PC-3 (cell line): ENCODE results near the gene COX7A2. TPM values are rescaled to one million over a fixed set of nuclear protein-coding genes. Genes with fewer than 3 reads are reported as not detected.

Source experiments
- ATAC-seq: fragments of 200-7000 bp; cut with Tn5 transposase; 2 replicates; pipeline ENCODE4 v1.9.1; 2020; ENCODE audit warnings: mild to moderate bottlenecking, moderate library complexity
- BruUV-seq: library from RNA; stranded (reverse); fragments of 400-500 nt; replicated peaks from 2 replicates; lab custom pipeline; 2021; lab: Mats Ljungman, UMichigan
- CTCF ChIA-PET: fragments of 300-600 bp; sonication (Branson Sonifier 250); formaldehyde crosslinking; loops from one replicate; lab custom pipeline; 2022; ENCODE audit warnings: antibody characterized with exemption; lab: Charles Lee
- POLR2A ChIA-PET: fragments of 300-600 bp; sonication (Branson Sonifier 250); formaldehyde crosslinking; loops from one replicate; lab custom pipeline; 2022; ENCODE audit warnings: antibody characterized with exemption; ENCODE audit not compliant: unreplicated experiment; lab: Charles Lee
- DNase-seq: peaks from one replicate; pipeline ENCODE4 v3.0.0-alpha.2; 2015
- H2AFZ ChIP-seq: fragments of 300-600 bp; sonication (generic); 2 replicates; pipeline ENCODE4 v1.6.0; 2016; ENCODE audit warnings: antibody characterized with exemption, low read length
- H3F3A ChIP-seq: fragments of 300-600 bp; sonication (generic); one replicate; pipeline ENCODE4 v1.6.0; 2017; ENCODE audit warnings: antibody characterized with exemption, low read length, control low read depth, mild to moderate bottlenecking; ENCODE audit not compliant: unreplicated experiment
- H3K27ac ChIP-seq: fragments of 300-600 bp; sonication (generic); 2 replicates; pipeline ENCODE4 v1.5.1; 2016; ENCODE audit warnings: mild to moderate bottlenecking, low read length
- H3K27me3 ChIP-seq: fragments of 300-600 bp; sonication (generic); 2 replicates; pipeline ENCODE4 v1.6.1; 2016; ENCODE audit warnings: low read length, mixed read lengths
- H3K36me3 ChIP-seq: fragments of 300-600 bp; sonication (generic); 2 replicates; pipeline ENCODE4 v1.6.1; 2016; ENCODE audit warnings: low read depth, mixed run types, low read length, mixed read lengths
- H3K4me1 ChIP-seq: fragments of 300-600 bp; sonication (generic); 2 replicates; pipeline ENCODE4 v1.5.1; 2016; ENCODE audit warnings: low read length; ENCODE audit not compliant: insufficient read depth
- H3K4me2 ChIP-seq: fragments of 300-600 bp; sonication (generic); 2 replicates; pipeline ENCODE4 v1.6.0; 2016; ENCODE audit warnings: low read length
- H3K4me3 ChIP-seq: fragments of 300-600 bp; sonication (generic); 2 replicates; pipeline ENCODE4 v1.5.1; 2016; ENCODE audit warnings: mild to moderate bottlenecking, low read length, mixed read lengths
- H3K79me2 ChIP-seq: fragments of 300-600 bp; sonication (generic); 2 replicates; pipeline ENCODE4 v1.6.1; 2017; ENCODE audit warnings: low read length, mixed read lengths
- H3K9ac ChIP-seq: fragments of 300-600 bp; sonication (generic); 2 replicates; pipeline ENCODE4 v1.6.0; 2016; ENCODE audit warnings: mild to moderate bottlenecking, low read length
- H3K9me2 ChIP-seq: fragments of 300-600 bp; sonication (generic); replicated peaks from 2 replicates; pipeline ENCODE4 v1.6.1; 2016; ENCODE audit warnings: mixed run types, low read length, mixed read lengths
- H3K9me3 ChIP-seq: fragments of 300-600 bp; sonication (generic); 2 replicates; pipeline ENCODE4 v1.6.1; 2016; ENCODE audit warnings: low read length, mixed read lengths
- H4K20me1 ChIP-seq: fragments of 300-600 bp; sonication (generic); 2 replicates; pipeline ENCODE4 v1.6.1; 2016; ENCODE audit warnings: low read length, mixed read lengths
- EZH2 ChIP-seq: fragments of 300-600 bp; sonication (generic); IDR thresholded peaks from one replicate; pipeline ENCODE4 v1.6.1; 2017; ENCODE audit warnings: antibody characterized with exemption, mild to moderate bottlenecking, low read length; ENCODE audit not compliant: unreplicated experiment
- EZH2phosphoT487 ChIP-seq: fragments of 300-600 bp; sonication (generic); IDR thresholded peaks from 2 replicates; pipeline ENCODE4 v1.6.1; 2018; ENCODE audit warnings: mild to moderate bottlenecking, antibody characterized with exemption, low read length, borderline replicate concordance
- intact Hi-C: fragments of 100-400 bp; cut with micrococcal nuclease; formaldehyde crosslinking; loops from 2 replicates; pipeline ENCODE4 v1.9.0; 2023
- total RNA-seq: library from RNA; depleted of rRNA; stranded (reverse); fragments of >200 nt; gene quantifications from 2 replicates; pipeline ENCODE4 v1.2.3, GENCODE V29; 2014
- TF ChIP-seq, protein P1 (sequence below): fragments of 300-600 bp; sonication (generic); conservative IDR thresholded peaks from 2 replicates; pipeline ENCODE4 v1.5.1; 2017; ENCODE audit warnings: antibody characterized with exemption, low read depth, mild to moderate bottlenecking, low read length

Gene COX7A2
- total RNA-seq, 1 experiment from 2014 or later: 172 TPM

DNA sequence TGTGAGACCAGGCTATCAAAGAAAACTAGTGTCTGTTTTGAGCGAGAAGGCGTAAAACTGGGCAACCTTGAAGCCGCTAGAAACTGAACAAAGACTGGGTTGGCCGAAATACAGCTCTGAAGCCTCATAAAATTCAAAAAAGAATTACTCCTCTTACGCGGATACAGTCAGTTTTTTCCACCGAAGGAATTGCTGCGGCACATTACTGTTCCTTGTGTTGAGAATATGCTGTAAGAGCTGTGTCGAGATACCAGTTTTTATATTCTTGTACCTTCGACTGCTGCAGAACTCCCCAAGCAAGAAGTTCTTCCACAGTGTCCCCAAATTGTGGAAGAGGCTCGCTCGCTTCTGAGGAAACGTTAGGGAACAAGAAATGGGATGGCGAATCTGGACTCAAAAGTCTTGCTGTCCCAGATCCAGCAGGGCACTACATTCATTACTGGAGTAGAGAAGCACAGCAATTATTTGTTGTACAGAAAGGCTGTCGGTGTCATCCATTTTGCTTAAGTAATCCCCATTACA, 523 bp upstream of the COX7A2 start:
- Histone ChIP-seq H3K9ac (peak overlapping the region; percentile 95), H3K36me3 (peaks cover 9% of the 10 kb centered on the region), H3F3A (no peaks in the 10 kb centered on the region), H2AFZ (peak overlapping the region; percentile 95), H3K9me2 (no peaks in the 10 kb centered on the region), H4K20me1 (0 out of 2 replicates have a peak, but pooled peaks cover 5% of the 10 kb centered on the region), H3K27me3 (no peaks in the 10 kb centered on the region), H3K4me1 (peaks cover 8% of the 10 kb centered on the region; the same call in 1 of the 2 replicates), H3K4me3 (peak overlapping the region; percentile 95), H3K4me2 (peak overlapping the region; percentile 91), H3K79me2 (peaks cover 37% of the 10 kb centered on the region), H3K9me3 (no peaks in the 10 kb centered on the region), H3K27ac (peak overlapping the region; percentile 89)
- no peak for DNase-seq
- peak; percentile 31 for ATAC-seq
- TF ChIP-seq, protein P1, sequence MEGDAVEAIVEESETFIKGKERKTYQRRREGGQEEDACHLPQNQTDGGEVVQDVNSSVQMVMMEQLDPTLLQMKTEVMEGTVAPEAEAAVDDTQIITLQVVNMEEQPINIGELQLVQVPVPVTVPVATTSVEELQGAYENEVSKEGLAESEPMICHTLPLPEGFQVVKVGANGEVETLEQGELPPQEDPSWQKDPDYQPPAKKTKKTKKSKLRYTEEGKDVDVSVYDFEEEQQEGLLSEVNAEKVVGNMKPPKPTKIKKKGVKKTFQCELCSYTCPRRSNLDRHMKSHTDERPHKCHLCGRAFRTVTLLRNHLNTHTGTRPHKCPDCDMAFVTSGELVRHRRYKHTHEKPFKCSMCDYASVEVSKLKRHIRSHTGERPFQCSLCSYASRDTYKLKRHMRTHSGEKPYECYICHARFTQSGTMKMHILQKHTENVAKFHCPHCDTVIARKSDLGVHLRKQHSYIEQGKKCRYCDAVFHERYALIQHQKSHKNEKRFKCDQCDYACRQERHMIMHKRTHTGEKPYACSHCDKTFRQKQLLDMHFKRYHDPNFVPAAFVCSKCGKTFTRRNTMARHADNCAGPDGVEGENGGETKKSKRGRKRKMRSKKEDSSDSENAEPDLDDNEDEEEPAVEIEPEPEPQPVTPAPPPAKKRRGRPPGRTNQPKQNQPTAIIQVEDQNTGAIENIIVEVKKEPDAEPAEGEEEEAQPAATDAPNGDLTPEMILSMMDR: no peak
- TF ChIP-seq EZH2phosphoT487 (no peak), EZH2 (no peak)
- ChIA-PET POLR2A (interaction anchor here (1.4 kb wide), 1 partner anchor 40 kb away, joined by 4 read pairs; the partner anchor contains the start of gene TMEM30A), CTCF (no interaction called here)
- TSS peak; percentile 99 for BruUV-seq
- intact Hi-C loops: loop anchor here (5.0 kb wide), 1 partner anchor 38 kb away; the partner anchor contains the start of gene TMEM30A

GRCh38 chr6:75236630-75237029, 7.0 kb downstream of the COX7A2 start:
- H3K36me3 ChIP-seq: peaks cover 25% of the 10 kb centered on the region
- no peaks in the 10 kb centered on the region for H3K27me3 ChIP-seq
- no peaks in the 10 kb centered on the region for H3K9me3 ChIP-seq
- H3K9me2 ChIP-seq: no peaks in the 10 kb centered on the region
- intact Hi-C loops: no loop called here
- no peak overlapping the region for H3K9ac ChIP-seq
- ATAC-seq (no peak), DNase-seq (no peak)
- H3K27ac ChIP-seq: no peak overlapping the region
- H3K4me1 ChIP-seq: peaks cover 8% of the 10 kb centered on the region; the same call in 1 of the 2 replicates
- H4K20me1 ChIP-seq: 0 out of 2 replicates have a peak, but pooled peaks cover 5% of the 10 kb centered on the region
- POLR2A ChIA-PET: no interaction called here
- BruUV-seq: no TSS peak
- H3K79me2 ChIP-seq: peaks cover 18% of the 10 kb centered on the region
- no peak overlapping the region for H2AFZ ChIP-seq
- no peak overlapping the region for H3K4me3 ChIP-seq
- CTCF ChIA-PET: no interaction called here
- TF ChIP-seq EZH2 (no peak), EZH2phosphoT487 (no peak)
- TF ChIP-seq, protein P1: no peak
- no peak overlapping the region for H3K4me2 ChIP-seq
- H3F3A ChIP-seq: no peaks in the 10 kb centered on the region

- POLR2A ChIA-PET: no interaction called here
Observed at GRCh38 chr6:75235271-75235670, 8.3 kb downstream of the COX7A2 start.

More at GRCh38 chr6:75235271-75235670, 8.3 kb downstream of the COX7A2 start:
- CTCF ChIA-PET: no interaction called here
- Histone ChIP-seq H4K20me1 (no peaks in the 10 kb centered on the region), H3K4me1 (no peaks in the 10 kb centered on the region), H3K9me2 (no peaks in the 10 kb centered on the region), H3K27ac (no peak overlapping the region), H3F3A (no peaks in the 10 kb centered on the region), H3K9me3 (no peaks in the 10 kb centered on the region), H3K4me3 (no peak overlapping the region), H3K9ac (no peak overlapping the region), H3K79me2 (peaks cover 4% of the 10 kb centered on the region; the same call in 1 of the 2 replicates), H3K4me2 (no peak overlapping the region), H2AFZ (no peak overlapping the region), H3K27me3 (no peaks in the 10 kb centered on the region), H3K36me3 (peaks cover 21% of the 10 kb centered on the region)
- intact Hi-C loops: no loop called here
- DNase-seq (no peak), ATAC-seq (no peak)
- TF ChIP-seq, protein P1: no peak
- TF ChIP-seq EZH2 (no peak), EZH2phosphoT487 (no peak)
- no TSS peak for BruUV-seq
